Measurements from ENCODE around the gene MGST2. TPM values are rescaled to one million over a fixed set of nuclear protein-coding genes. Genes with fewer than 3 reads are reported as not detected.

Gene MGST2
- total RNA-seq, 2 donors from 2014 or later: 29.2 to 32.0 TPM

DNA sequence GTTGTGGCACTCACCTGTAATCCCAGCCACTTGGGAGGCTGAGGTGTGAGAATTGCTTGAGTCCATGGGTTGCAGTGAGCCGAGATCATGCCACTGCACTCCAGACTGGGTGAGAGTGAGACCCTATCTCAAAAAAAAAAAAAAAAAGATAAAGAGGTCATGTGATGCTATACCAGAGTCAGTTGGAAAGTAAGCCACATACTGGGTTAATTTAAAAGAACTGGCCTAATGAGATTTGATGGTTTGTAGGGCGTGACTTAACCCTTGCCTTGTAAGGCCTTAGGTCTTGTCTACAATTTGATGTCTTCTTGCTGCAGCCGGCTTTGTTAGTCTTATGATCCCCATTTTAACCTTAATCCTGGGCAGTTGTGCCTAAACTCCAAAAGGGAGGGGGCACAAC is 5.2 kb downstream of the MGST2 start:
- peaks cover 5% of the 10 kb centered on the region for H3K4me1 Mint-ChIP-seq
- ATAC-seq (replicated peaks): no peak
- no peaks in the 10 kb centered on the region for H3K9me3 Mint-ChIP-seq
- no peaks in the 10 kb centered on the region for H3K27me3 Mint-ChIP-seq
- H3K27ac Mint-ChIP-seq: no peak overlapping the region
- H3K4me3 Mint-ChIP-seq: no peak overlapping the region
- no peaks in the 10 kb centered on the region for H3K36me3 Mint-ChIP-seq (ENCODE audit: low read depth)

DNA sequence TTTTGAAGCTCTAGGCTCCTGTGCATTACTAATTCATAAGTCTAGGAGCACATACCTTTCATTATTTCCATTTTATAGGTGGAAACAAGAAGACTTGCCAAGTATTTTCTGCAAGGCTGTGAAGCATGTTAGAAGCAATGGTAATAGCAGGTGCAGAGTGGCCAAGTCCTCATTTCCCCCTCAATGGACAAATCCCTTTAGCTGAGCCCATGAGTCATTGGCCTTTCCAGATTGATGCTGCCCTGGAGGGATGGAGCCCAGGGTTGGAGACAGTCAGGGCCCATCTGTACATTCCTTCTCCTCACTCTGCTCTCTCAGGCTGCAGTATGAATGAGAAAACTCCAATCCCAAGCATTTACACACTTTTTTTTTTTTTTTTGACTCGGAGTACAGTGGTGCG is 6.6 kb downstream of the MGST2 start:
- no peak overlapping the region for H3K4me3 Mint-ChIP-seq
- no peaks in the 10 kb centered on the region for H3K27me3 Mint-ChIP-seq
- no peaks in the 10 kb centered on the region for H3K4me1 Mint-ChIP-seq
- H3K9me3 Mint-ChIP-seq: no peaks in the 10 kb centered on the region
- no peak overlapping the region for H3K27ac Mint-ChIP-seq
- no peak for ATAC-seq (replicated peaks)
- no peaks in the 10 kb centered on the region for H3K36me3 Mint-ChIP-seq (ENCODE audit: low read depth)

DNA sequence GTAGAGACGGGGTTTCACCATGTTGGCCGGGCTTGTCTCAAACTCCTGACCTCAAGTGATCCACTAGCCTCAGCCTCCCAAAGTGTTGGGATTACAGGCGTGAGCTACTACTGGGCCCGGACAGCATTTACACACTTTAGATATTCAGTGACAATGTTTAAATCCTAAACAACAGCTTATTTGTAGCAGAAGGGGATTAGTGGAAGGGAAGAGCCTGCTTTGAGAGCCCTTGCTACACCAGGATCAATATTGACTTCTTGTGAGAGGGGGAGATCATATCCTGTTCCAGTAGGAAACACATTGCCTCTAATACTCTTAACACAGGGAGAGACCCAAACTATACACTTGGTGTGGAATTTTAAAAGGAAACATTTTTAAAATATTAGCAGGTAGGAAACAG is 7.1 kb downstream of the MGST2 start:
- no peak for ATAC-seq (replicated peaks)
- no peak overlapping the region for H3K4me3 Mint-ChIP-seq
- no peaks in the 10 kb centered on the region for H3K4me1 Mint-ChIP-seq
- no peaks in the 10 kb centered on the region for H3K27me3 Mint-ChIP-seq
- no peak overlapping the region for H3K27ac Mint-ChIP-seq
- no peaks in the 10 kb centered on the region for H3K36me3 Mint-ChIP-seq (ENCODE audit: low read depth)
- no peaks in the 10 kb centered on the region for H3K9me3 Mint-ChIP-seq

DNA sequence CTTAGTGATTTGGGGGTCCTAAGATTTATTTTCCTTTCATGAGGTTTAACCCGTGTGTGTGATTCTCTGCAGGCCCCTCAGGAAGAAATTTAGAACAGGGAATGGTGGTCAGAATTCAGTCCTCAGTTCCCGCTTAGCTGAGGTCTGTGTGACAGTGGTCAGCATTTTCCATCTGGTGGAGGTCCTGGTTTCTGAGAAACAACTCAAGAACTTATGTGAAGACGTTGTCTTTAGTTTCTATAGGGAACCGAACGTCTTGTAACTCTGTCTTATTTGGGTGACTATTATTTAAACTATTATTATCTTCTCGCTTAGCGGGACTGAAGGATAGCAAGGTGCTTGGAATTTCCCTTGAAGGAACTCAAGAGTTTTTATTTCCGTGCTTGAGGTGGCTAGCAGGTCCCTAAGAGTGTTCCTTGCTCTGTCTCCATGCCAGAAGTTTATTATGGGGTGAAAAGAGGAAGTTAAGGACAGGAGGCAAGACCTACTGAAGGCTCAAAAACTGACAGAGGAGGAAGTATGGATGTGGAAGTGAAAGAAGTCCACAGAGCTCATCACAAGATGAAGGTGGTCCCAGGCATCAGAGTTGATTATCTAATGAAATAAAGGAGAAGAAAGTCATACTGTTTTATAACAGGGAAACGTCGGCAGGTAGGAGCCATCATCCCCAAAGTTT is 9.4 kb downstream of the MGST2 start:
- no peaks in the 10 kb centered on the region for H3K4me1 Mint-ChIP-seq
- no peak overlapping the region for H3K27ac Mint-ChIP-seq
- H3K9me3 Mint-ChIP-seq: no peaks in the 10 kb centered on the region
- no peak for ATAC-seq (replicated peaks)
- H3K36me3 Mint-ChIP-seq (ENCODE audit: low read depth): peaks cover 5% of the 10 kb centered on the region
- no peak overlapping the region for H3K4me3 Mint-ChIP-seq
- H3K27me3 Mint-ChIP-seq: no peaks in the 10 kb centered on the region

DNA sequence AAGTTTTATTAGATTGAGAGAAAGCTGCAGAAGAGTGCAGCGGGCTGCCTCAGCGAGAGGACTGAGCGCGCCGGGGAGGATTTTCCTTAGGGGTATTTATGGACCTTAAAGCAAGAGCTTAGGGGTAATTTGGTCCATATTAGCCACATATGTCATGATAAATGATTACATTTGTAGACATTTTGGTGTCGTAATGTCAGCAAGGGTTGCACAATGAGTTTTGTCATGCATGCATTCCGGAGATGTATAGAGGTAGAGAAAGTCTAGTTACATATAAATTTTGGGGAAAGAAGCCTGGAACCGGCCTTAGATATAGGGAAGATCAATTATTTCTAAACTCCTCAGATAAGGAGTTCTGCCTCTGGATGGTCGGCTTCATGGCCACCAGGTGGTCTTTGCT is 10.0 kb downstream of the MGST2 start:
- ATAC-seq (replicated peaks): no peak
- Mint-ChIP-seq H3K27me3 (no peaks in the 10 kb centered on the region), H3K4me3 (no peak overlapping the region), H3K4me1 (no peaks in the 10 kb centered on the region), H3K9me3 (no peaks in the 10 kb centered on the region), H3K27ac (no peak overlapping the region), H3K36me3 (ENCODE audit: low read depth) (peaks cover 5% of the 10 kb centered on the region)

DNA sequence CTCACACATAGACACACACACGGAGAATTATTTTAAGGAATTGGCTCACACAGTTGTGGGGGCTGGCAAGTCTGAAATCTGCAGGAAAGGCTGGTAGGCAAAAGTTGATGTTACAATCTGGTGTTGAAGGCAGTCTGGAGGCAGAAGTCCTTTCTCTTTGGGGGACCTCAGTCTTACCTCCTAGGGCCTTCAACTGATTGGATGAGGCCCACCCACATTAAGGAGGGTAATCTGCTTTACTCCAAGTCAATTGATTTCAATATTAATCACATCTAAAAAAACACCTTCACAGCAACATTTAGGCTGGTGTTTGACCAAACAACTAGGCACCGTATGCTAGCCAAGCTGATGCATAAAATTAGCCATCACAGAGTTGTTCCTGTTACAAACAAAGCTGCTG is 10.7 kb downstream of the MGST2 start:
- no peaks in the 10 kb centered on the region for H3K4me1 Mint-ChIP-seq
- H3K27ac Mint-ChIP-seq: no peak overlapping the region
- H3K9me3 Mint-ChIP-seq: no peaks in the 10 kb centered on the region
- H3K36me3 Mint-ChIP-seq (ENCODE audit: low read depth): peaks cover 5% of the 10 kb centered on the region
- H3K4me3 Mint-ChIP-seq: no peak overlapping the region
- H3K27me3 Mint-ChIP-seq: no peaks in the 10 kb centered on the region
- no peak for ATAC-seq (replicated peaks)

DNA sequence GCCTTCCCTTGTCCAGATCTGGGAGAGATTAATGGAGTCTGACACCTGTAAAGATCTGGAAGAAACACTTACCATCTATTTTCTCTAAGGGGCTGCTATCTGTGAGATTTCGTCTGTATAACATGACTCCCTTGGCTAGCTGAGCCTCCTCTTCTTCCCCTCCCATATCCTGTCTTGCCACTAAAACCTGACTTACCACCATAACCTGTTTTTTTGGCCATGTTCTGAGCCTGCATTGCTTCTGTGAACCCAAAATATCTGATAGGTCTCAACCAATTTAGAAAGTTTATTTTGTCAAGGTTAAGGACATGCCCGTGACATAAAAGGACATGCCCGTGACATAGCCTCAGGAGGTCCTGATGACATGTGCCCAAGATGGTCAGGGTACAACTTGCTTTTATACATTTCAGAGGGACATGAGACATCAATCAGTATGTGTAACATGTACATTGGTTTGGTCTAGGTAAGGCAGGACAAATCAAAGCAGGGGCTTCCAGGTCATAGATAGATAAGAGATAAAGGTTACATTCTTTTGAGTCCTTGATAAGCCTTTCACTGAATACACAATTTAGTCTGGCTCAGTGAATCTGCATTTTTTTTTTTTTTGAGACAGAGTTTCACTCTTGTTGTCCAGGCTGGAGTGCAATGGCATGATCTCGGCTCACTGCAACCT is 11.4 kb downstream of the MGST2 start:
- no peak for ATAC-seq (replicated peaks)
- no peaks in the 10 kb centered on the region for H3K27me3 Mint-ChIP-seq
- no peaks in the 10 kb centered on the region for H3K9me3 Mint-ChIP-seq
- peak overlapping the region; percentile 16 for H3K27ac Mint-ChIP-seq
- H3K4me1 Mint-ChIP-seq: no peaks in the 10 kb centered on the region
- peaks cover 5% of the 10 kb centered on the region for H3K36me3 Mint-ChIP-seq (ENCODE audit: low read depth)
- no peak overlapping the region for H3K4me3 Mint-ChIP-seq

DNA sequence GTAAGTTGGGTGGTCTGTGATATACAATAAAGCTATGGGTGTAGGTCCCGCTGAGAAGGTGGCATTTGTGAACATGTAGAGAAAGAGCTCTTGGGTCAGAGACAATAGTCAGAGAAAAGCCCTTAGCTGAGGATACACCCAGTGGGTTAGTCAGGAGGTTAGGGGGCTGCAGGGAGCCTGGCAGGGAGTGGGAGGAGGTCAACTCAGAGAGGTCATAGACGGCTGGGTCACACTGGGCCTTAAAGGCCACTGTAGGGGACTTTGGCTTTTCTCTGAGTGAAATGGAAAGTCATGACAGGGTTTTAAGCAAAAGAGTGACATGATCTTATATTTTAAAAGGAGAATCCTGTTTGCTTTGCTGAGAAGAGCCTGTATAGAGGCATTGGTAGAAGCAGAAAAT is 16.7 kb downstream of the MGST2 start:
- peaks cover 4% of the 10 kb centered on the region for H3K4me1 Mint-ChIP-seq
- H3K4me3 Mint-ChIP-seq: no peak overlapping the region
- ATAC-seq (replicated peaks): no peak
- peaks cover 11% of the 10 kb centered on the region for H3K36me3 Mint-ChIP-seq (ENCODE audit: low read depth)
- H3K27me3 Mint-ChIP-seq: no peaks in the 10 kb centered on the region
- H3K9me3 Mint-ChIP-seq: no peaks in the 10 kb centered on the region
- H3K27ac Mint-ChIP-seq: peak overlapping the region; percentile 11

DNA sequence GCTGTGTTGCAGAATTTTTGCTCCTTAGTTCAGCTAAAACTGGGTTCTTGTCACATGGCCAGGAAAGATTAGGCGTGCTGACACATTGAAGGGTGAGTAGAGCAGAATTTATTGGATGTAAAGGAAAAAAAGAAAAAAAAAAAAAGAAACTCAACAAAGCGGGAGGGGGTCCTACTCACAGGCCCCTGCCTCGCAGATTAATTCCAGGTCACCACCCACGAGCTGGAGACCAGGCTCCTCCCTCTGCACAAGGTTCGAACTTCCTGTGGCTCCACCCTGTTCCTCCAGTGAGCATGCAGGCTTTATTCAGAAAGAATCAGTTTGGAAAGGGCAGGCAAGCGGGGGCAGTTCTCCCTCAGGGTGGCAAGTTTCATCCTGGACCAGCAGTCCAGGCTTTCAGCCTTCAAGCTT is 17.1 kb downstream of the MGST2 start:
- Mint-ChIP-seq H3K4me1 (peaks cover 4% of the 10 kb centered on the region), H3K27ac (peak overlapping the region; percentile 11), H3K36me3 (ENCODE audit: low read depth) (peaks cover 11% of the 10 kb centered on the region), H3K27me3 (no peaks in the 10 kb centered on the region), H3K9me3 (no peaks in the 10 kb centered on the region), H3K4me3 (no peak overlapping the region)
- no peak for ATAC-seq (replicated peaks)

DNA sequence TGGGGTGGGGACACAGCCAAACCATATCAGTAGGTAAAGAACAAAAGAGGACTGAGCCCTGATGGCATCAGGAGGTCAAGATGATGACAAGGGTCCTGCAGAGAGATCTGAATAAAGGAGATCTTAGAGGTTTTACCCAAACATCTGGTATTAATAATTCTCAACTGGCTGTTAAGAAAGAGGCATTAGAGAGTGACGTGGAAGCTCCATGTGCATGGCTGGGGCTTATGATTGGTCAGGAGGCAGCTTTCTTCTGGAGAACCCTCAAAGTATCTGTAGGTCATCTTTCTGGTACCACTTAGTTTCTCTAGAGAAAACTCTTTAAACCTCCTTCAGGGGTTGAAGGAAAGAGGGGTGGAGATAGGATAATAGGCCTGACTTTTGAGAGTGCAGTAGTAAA is 18.7 kb downstream of the MGST2 start:
- ATAC-seq (replicated peaks): no peak
- no peaks in the 10 kb centered on the region for H3K27me3 Mint-ChIP-seq

DNA sequence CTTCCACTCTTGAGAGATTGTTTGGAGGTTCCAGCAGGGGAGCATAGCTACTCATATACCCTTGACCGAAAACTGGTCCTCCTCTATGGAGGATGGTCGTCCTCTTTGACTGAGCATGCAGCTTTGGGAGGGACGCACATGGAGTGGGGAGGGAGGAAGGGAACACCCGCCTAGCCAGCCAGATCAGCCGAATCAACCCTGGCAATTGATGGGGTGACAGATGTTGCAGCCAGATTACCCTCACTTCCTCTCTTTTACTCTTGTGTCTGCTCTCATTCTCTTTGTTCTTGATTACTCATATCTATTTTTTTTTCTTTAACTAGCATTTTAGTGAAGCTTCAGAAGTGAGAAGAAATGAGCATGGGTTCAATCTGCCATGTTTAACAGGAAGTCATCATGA is 19.6 kb downstream of the MGST2 start:
- Mint-ChIP-seq H3K36me3 (ENCODE audit: low read depth) (peaks cover 6% of the 10 kb centered on the region), H3K4me1 (peaks cover 4% of the 10 kb centered on the region), H3K27me3 (no peaks in the 10 kb centered on the region), H3K9me3 (no peaks in the 10 kb centered on the region), H3K4me3 (no peak overlapping the region), H3K27ac (peak overlapping the region; percentile 16)
- no peak for ATAC-seq (replicated peaks)

More for the DNA sequence above, 18.7 kb downstream of the MGST2 start:
- no peak overlapping the region for H3K27ac Mint-ChIP-seq
- no peaks in the 10 kb centered on the region for H3K9me3 Mint-ChIP-seq
- no peak overlapping the region for H3K4me3 Mint-ChIP-seq
- peaks cover 4% of the 10 kb centered on the region for H3K4me1 Mint-ChIP-seq
- peaks cover 6% of the 10 kb centered on the region for H3K36me3 Mint-ChIP-seq (ENCODE audit: low read depth)

DNA sequence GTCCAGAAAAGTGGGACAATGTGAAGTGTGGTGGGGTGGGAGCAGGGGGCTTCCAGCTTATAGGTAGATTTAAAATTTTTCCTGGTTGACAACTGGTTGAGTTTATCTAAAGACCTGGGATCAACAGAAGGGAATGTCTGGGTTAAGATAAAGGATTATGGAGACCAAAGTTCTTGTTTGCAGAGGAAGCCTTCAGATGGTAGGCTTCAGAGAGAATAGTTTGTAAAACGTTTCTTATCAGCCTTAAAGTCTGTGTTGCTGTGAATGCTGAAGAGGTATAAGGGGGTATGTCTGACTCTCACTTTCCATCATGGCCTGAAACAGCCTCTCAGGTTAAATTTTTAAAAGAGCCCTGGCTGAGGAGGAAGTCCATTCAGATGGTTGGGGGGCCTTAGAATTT is 20.5 kb downstream of the MGST2 start:
- Mint-ChIP-seq H3K36me3 (ENCODE audit: low read depth) (peaks cover 6% of the 10 kb centered on the region), H3K27me3 (no peaks in the 10 kb centered on the region), H3K27ac (no peak overlapping the region), H3K4me1 (peaks cover 4% of the 10 kb centered on the region), H3K9me3 (no peaks in the 10 kb centered on the region), H3K4me3 (no peak overlapping the region)
- ATAC-seq (replicated peaks): no peak

DNA sequence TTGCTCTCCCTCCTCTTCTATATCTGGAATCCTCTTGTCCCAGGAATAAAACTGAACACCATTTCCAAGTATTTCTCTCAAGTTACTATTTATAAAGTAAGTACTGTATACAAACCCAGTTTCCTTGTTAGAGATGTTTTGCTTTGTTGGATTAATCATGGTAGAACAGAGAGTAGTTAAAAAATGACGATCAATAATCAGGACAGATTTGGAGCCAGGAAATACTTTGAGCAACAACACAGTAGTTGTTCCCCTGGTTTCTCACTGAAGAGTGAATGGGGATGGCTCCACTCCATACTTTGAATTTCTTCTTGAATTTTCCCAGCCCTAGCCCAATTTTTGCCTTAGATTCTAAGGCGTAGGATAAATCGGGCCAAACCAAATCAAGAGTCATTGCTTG is 21.4 kb downstream of the MGST2 start:
- ATAC-seq (replicated peaks): no peak
- peaks cover 6% of the 10 kb centered on the region for H3K36me3 Mint-ChIP-seq (ENCODE audit: low read depth)
- H3K9me3 Mint-ChIP-seq: no peaks in the 10 kb centered on the region

DNA sequence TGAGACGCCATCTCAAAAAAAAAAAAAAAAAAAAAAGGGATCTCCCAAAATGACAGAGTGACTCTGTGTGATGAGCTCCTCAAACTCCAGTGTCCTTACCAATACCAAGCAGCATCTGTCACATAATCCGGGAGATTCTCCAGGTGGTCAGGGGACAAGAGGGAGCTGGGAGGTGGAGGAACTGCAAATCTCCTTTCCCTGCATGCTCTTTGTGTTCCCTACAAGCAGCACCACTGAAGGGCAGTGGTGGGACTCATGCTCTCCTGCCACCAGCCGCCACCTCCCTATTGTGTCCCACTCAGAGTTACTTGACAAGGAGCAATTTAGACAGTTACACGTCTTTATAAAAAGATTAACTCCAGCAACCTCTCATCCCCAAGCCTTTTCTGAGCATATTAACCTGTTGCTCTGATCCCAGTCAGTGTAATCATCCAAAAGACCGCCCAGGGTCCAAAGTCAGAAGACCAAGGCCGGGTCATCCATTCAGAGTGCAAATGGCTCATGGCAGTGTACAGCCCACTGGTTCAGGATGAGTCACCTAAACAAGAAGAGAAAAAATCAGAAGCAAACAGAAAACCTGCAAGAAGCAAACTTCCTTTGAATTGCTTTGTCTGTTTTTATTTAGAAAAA is 23.6 kb downstream of the MGST2 start:
- ATAC-seq (replicated peaks): no peak
- H3K27ac Mint-ChIP-seq: no peak overlapping the region
- H3K4me1 Mint-ChIP-seq: peaks cover 4% of the 10 kb centered on the region
- no peaks in the 10 kb centered on the region for H3K27me3 Mint-ChIP-seq
- H3K9me3 Mint-ChIP-seq: no peaks in the 10 kb centered on the region
- H3K36me3 Mint-ChIP-seq (ENCODE audit: low read depth): peaks cover 6% of the 10 kb centered on the region
- H3K4me3 Mint-ChIP-seq: no peak overlapping the region

More for the DNA sequence above, 21.4 kb downstream of the MGST2 start:
- Mint-ChIP-seq H3K4me1 (peaks cover 4% of the 10 kb centered on the region), H3K4me3 (no peak overlapping the region), H3K27me3 (no peaks in the 10 kb centered on the region), H3K27ac (no peak overlapping the region)

DNA sequence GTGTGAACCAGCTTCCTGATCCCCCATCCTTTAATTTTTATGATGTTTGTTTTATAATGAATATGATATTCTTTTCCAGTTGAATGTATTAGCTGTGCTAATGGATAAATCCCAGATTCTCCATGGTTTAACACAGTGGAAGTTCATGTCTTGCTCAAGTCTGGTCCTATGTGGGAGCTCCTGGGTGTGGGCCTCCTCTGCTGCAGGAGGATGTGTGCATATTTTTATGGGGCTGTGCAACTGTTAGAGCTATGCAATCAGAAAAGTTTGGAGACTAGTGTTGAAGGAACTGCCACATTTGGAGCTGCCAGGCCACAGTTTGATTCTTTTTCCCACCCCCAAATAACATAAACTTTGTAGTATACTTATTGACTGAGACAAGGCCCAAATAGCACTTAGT is 24.8 kb downstream of the MGST2 start:
- Mint-ChIP-seq H3K27ac (no peak overlapping the region), H3K9me3 (no peaks in the 10 kb centered on the region), H3K36me3 (ENCODE audit: low read depth) (peaks cover under 1% of the 10 kb centered on the region), H3K27me3 (no peaks in the 10 kb centered on the region), H3K4me3 (no peak overlapping the region), H3K4me1 (no peaks in the 10 kb centered on the region)
- ATAC-seq (replicated peaks): no peak

All from activated T-helper 17 cell treated with anti-CD3 and anti-CD28 coated beads, Interleukin-2, amount 50 U/mL, for 72 hours (primary cell).